Prostate gland (tissue), 2 donors: ENCODE data around the gene ESPN.

Experiments used
- CTCF ChIP-seq, 4 experiments: fragments of 200-600 bp in 2 of 4; fragments of 450-650 bp in 2 of 4; sonication (generic) in 2 of 4; IDR thresholded peaks; 1 replicate in 3 of 4; 2 replicates in 1 of 4; pipeline ENCODE4 v1.5.1; 2016 to 2019; ENCODE audit warnings: antibody characterized with exemption in 4 of 4, mild to moderate bottlenecking in 2 of 4, moderate library complexity in 2 of 4
- POLR2A ChIP-seq: fragments of 450-650 bp; IDR thresholded peaks from one replicate; pipeline ENCODE4 v1.6.1; 2016; ENCODE audit warnings: antibody characterized with exemption, mild to moderate bottlenecking
- POLR2AphosphoS5 ChIP-seq: sonication (generic); formaldehyde crosslinking; IDR thresholded peaks from one replicate; pipeline ENCODE4 v1.6.1; 2017; ENCODE audit warnings: antibody characterized with exemption

- TF ChIP-seq CTCF (IDR thresholded peaks at IDR 0.05) (no peak), POLR2AphosphoS5 (no peak), POLR2A (no peak)
Measured at GRCh38 chr1:6491480-6491962, 66.9 kb downstream of the ESPN start, which contains the start of gene PLEKHG5.
